GM18499 (cell line): ENCODE data around the gene C16orf54.
"Not testable (repeated sequence)": the region's sequence is repeated elsewhere in the genome, so short reads cannot be mapped to it uniquely, and the experiment has no call there.

Experiments
- ATAC-seq: cut with Tn5 transposase; IDR thresholded peaks from one replicate; pipeline ENCODE4 v1.9.1; 2021; ENCODE audit warnings: moderate number of reproducible peaks; ENCODE audit not compliant: insufficient read depth, unreplicated experiment

C16orf54 gene

DNA sequence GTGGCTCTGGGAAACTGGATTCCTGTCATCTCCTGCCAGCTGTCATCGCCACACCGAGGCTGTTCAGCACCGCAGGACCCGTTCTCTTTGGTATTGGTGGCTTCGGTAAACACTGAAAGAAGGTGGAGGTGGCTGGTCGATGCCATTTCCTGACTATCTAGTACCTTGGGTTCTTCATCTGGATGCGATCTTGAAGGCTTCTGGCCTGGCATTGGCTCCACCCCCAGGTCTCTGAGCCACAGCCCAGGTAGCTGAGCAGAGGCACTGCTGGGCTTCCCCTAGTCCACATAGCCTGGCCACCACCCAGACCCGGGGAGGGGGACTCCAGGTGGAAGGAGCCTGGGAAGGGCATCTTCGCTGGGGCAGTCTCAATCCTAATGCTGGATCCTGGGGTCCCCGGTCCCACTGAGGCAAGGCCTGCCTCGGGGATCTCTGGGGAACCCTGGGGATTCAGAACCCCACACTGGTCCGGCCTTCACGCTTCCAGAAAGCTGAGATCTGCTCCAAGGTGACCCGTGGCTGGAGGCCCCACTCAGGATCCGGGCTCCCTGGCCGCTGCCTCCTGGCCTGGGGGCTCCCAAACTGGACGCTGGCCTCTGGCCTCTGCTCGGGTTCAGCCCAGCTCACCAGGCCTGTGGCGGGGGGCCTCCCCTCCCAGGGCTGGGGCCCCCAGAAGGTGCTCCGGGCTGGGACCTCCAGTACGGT lies 1.8 kb downstream of the C16orf54 start:
- no peak for ATAC-seq

DNA sequence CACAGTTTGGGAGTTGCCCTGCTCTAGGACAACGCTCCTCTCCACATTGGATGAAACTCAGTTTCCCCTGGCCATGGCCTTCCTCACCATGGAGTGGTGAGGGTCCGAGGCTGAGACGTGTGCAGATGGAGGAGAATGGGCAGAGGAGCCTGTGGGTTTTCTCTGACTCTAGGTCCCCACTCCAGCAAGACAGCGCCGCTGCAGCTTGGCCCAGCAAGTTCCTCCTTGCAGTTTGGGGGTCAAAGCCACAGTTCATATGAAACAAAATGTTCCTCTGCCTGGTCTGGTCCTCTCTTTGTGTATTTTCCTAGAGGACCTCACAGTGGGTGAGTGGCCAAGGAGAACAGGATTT lies 2.3 kb downstream of the C16orf54 start:
- ATAC-seq: no peak

DNA sequence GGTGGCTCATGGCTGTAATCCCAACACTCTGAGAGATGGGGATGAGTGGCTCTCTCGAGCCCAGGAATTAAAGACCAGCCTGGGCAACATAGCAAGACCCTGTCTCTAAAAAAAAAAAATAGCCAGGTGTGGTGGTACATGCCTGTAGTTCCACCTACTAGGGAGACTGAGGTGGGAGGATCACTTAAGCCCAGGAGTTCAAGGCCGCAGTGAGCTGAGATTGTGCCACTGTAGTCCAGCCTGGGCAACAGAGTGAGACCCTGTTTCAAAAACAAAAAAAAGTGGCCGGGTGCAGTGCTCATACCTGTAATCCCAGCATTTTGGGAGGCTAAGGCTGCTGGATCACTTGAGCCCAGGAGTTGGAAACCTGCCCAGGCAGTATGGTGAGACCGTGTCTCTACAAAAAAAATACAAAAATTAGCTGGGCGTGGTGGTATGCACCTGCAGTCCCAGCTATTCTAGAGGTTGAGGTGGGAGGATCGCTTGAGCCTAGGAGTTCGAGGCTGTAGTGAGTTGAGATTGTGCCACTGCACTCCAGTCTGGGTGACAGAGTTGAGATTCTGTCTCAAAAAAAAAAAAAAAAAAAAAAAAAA lies 3.0 kb downstream of the C16orf54 start:
- no peak for ATAC-seq

DNA sequence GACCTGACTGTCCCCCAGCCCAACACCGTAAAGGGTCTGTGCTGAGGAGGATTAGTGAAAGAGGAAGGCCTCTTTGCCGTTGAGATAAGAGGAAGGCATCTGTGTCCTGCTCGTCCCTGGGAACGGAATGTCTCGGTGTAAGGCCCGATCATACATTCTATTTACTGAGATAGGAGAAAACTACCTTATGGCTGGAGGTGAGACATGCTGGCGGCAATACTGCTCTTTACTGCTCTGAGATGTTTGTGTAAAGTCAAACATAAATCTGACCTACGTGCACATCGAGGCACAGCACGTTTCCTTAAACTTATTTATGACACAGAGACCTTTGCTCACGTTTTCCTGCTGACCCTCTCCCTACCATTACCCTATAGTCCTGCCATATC lies 5.2 kb downstream of the C16orf54 start:
- not testable (repeated sequence) for ATAC-seq

DNA sequence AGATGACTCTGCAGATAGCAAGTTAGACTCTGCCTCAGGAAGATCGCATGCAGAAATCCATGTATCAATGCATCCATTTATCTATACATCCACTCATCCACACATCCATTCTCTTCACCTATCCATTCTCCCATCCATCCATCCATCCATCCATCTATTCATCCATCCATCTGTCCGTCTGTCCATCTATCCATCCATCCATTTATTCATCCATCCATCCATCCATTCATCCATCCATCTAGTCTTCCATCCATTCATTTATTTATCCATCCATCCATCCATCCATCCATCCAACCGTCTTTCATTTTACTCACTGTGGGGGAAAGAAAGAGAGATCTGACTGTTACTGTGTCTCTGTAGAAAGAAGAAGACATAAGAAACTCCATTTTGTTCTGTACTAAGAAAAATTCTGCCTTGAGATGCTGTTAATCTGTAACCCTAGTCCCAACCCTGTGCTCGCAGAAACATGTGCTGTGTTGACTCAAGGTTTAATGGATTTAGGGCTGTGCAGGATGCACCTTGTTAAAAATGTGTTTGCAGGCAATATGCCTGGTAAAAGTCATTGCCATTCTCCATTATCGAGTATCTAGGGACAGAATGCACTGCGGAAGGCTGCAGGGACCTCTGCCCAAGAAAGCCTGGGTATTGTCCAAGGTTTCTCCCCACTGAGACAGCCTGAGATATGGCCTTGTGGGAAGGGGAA lies 5.7 kb downstream of the C16orf54 start:
- not testable (repeated sequence) for ATAC-seq

DNA sequence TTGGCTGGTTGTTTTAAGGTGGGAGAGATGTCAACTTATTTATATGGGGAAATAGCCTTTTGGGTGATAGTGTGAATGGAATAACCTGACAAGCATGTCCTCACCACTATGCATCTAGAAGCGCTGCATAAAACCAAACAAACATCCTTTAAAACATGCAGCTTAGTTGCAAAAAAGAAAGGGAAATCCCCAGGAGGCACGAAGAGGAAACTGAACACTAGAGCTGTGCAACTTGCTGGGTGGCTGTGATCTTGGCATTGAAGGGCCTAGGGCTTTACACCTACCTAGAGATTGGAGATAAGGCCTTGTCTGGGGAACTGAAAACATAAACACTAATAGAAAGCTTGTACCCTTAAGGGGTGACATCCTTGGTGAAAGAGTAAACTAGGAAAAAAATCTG lies 7.3 kb downstream of the C16orf54 start:
- no peak for ATAC-seq

DNA sequence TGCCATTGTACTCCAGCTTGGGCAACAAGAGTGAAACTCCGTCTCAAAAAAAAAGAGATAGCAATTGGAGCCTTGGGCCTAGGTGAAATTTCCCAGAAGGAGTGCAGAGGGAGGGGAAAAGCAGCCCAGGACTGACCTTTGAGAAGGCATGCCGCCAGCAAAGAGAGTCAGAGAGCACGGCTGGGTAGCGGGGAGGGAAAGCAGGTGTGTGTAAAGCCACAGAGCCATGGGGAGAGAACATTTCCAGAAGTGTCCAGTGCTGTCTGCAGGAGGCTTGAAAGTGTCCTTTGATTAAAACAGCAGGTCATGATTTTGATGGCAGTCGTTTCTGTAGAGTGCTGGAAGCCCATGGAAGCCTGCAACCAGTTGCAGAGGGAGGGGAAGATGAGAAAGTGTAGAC lies 8.1 kb downstream of the C16orf54 start:
- ATAC-seq: no peak

DNA sequence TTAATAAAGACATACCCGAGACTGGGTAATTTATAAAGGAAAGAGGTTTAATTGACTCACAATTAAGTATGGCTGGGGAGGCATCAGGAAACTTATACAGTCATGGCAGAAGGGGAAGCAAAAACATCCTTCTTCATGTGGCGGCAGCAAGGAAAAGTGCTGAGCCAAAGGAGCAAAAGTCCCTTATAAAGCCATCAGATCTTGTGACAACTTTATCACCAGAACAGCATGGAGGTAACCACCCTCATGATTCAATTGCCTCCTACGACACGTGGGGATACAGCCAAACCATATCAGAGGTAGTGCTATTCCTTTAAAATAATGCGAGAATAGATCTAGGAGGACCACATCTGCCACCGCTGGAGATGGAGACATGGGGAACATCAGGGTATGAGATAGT lies 9.0 kb downstream of the C16orf54 start:
- no peak for ATAC-seq

DNA sequence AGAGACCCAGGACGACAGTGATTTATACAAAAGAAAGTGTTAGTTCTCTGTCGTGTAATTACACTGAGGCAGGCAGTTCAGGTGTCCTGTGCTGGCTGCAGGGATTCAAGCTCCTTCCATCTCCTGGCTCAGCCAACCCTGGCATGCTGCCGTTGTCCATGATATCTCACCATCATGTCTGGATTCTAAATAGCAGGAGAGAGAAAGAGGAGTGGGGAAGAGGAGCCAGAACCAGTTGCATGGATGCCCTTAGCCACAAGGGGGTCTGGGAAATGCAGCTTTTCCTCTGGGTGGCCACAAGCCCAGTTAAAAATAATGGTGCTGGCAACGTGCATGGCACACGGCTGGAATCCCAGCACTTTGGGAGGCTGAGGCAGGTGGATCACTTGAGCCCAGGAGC lies 9.7 kb downstream of the C16orf54 start:
- no peak for ATAC-seq

DNA sequence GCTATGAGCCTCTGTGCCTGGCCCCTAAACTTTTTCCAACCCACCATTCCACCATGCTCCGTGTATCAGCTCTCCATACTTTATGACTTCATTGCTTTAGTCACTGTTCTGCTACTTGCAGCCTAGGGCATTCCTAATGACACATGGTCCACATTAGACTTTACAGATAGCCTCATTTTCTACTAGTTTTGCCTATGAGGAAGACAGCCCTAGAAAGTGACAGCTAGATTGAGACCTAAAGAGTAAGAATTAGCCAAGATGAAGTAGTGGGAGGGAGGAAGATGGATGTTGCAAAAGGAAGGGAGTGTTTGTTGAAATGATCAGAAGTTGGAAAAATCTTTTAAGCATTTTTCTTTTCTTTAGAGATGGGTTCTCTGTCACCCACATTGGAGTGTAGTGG lies 11.0 kb downstream of the C16orf54 start:
- ATAC-seq: no peak

DNA sequence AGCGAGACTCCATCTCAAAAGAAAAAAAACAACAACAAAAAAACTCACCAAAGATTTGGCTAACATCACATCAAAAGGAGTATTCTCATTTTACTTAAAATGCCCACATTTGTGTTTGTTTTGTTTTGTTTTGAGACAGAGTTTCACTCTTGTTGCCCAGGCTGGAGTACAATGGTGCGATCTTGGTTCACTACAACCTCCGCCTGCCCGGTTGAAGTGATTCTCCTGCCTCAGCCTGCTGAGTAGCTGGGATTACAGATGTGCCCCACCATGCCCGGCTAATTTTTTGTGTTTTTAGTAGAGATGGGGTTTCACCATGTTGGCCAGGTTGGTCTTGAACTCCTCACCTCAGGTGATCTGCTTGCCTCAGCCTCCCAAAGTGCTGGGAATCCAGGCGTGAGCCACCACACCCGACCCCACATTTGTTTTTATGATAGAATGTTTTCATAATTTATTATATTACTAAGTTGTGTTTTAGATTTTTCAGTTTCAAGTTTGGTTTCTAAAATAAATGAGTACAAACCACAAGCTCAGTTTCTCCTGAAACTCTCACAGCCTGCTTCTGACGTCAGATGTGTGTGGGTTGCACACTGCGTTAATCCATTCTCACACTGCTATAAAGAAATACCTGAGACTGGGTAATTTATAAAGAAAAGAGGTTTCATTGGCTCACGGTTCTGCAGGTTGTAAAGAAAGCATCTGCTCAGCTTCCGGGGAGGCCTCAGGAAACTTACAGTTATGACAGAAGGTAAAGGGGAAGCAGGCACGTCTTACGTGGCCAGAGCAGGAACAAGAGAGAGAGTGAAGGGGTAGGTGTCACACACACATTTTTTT lies 13.8 kb downstream of the C16orf54 start:
- peak; percentile 43 for ATAC-seq

DNA sequence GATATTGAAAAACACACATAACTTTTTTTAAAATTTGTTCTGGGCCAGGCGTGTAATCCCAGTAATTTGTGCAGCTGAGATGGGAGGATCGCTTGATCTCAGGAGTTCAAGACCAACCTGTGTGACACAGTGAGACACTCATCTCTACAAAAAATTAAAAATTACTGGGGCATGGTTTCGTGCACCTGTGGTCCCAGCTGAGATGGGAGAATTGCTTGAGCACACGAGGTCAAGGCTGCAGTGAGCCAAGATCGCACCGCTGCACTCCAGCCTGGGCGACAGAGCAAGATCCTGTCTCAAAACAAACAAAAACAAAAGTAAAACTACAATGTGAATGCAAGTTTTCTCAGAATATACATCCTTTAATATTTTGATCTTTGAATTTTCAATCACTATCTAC lies 15.1 kb downstream of the C16orf54 start:
- no peak for ATAC-seq

DNA sequence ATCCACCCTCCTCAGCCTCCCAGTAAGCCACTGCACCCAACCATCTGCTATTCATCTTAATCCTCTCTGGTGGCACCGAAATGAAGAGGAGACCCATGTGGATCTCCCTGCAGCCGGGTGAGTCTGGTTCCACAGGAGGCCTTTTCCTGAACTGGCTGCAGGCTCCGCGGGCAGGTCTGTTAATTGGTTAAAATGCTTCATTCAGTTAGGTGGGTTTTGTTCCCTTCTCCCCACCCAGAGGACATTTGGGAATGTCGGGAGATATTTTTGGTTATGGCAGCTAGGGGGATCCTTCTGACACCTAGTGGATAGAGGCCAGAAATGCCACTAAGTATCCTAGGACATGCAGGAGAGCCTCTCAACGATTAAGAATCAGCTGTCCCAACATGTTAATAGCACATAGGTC lies 16.7 kb downstream of the C16orf54 start:
- no peak for ATAC-seq

DNA sequence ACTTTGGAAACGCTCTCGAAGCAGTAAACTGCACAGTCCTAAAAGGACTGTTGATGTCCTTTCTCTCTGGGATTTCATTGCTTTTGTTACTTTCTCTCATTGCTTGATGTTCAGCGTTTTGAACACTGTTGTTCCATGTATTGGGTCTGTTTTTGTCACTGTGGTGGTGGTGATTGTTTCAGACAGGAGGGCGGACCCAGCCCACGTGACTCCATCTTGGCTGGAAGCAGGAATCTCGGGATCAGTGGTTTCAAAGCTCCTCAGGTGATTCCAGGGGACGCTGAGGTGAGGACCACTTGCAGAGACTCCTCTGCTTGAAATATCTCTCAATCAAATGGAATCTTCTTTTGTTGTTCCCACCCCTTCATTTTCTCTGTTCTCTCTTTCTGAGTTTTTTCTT lies 18.3 kb downstream of the C16orf54 start:
- no peak for ATAC-seq

DNA sequence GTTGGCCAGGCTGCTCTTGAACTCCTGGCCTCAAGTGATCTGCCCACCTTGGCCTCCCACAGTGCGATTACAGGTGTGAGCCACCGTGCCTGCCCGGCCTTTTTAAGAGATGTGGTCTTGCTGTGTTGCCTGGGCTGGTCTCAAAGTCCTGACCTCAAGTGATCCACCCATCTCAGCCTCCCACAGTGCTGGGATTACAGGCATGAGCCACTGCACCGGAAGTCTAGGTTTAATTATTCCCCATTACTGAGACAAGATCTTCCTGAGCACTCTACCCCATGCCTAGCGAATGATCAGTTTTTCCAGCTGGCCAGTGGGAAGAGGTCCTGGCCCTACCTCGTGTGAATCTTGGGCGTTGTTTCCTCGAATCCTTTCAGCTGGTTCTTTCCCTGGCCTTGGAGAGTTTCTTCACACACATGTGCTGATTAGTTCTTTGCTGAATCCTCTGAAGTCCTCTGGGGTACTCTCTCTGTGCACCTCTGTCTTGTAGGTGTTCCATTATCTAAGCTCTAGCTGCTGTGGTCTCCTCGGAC lies 18.9 kb downstream of the C16orf54 start:
- no peak for ATAC-seq

DNA sequence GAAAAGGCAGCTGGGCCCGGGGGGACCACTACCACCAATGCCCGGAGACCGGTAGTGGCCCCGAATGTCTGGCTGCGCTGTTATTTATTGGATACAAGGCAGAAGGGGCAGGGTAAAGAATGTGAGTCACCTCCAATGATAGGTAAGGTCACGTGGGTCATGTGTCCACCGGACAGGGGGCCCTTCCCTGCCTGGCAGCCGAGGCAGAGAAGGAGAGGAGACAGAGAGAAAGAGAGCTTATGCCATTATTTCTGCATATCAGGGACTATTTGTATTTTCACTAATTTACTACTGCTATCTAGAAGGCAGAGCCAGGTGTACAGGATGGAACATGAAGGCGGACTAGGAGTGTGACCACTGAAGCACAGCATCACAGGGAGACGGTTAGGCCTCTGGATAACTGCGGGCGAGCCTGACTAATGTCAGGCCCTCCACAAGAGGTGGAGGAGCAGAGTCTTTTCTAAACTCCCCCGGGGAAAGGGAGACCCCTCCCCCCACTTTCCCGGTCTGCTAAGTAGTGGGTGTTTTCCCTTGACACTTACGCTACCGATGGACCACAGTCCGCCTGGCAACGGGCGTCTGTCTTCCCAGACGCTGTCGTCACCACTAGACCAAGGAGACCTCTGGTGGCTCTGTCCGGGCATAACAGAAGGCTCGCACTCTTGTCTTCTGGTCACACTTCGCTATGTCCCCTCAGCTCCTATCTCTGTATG lies 24.5 kb downstream of the C16orf54 start:
- not testable (repeated sequence) for ATAC-seq

DNA sequence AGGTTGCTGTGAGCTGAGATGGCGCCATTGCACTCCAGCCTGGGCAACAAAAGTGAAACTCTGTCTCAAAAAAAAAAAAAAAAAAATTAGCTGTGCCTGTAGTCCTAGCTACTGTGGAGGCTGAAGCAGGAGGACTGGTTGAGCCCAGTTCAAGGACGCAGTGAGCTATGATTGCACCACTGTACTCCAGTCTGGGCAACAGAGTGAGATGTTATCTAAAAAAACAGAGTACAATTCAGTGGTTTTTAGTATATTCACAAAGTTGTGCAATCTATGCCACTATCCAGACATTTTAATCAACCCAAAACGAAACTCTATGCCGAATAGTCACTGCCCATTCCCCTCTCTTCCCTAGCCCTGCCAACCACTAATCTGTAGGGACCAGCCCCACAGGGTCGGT lies 25.1 kb downstream of the C16orf54 start:
- no peak for ATAC-seq

DNA sequence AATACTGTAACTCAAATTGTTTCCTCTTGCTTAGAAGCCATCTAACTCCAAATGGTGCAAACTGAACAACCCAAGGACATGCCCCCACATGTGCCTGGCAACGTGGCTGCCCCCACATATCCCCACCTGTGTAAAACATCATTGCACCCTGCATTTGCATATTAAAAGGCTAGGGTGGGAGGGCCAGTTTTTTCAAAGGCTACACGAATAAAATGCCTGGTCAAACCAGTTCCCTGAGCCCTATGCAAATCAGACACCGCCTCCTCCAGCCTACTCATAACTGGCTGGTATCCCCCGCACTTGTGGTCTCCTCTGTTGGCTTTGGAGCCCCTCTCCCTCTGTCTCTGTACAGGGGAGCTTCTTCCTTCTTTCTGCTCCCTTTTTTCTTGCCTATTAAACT lies 26.7 kb downstream of the C16orf54 start:
- no peak for ATAC-seq

DNA sequence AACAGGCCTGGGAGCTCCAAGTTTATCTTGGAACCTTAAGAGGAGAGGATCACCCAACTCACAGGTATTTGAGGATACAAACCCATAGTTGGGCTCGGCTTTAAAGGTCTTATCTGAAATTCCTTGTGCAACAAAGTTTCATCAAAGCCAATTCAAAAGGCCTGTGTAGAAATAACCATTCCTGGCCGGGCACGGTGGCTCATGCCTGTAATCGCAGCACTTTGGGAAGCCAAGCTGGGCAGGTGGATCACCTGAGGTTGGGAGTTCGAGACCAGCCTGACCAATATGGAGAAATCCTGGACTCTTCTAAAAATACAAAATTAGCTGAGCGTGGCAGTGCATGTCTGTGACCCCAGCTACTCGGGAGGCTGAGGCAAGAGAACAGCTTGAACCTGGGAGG lies 28.7 kb downstream of the C16orf54 start:
- ATAC-seq: no peak

DNA sequence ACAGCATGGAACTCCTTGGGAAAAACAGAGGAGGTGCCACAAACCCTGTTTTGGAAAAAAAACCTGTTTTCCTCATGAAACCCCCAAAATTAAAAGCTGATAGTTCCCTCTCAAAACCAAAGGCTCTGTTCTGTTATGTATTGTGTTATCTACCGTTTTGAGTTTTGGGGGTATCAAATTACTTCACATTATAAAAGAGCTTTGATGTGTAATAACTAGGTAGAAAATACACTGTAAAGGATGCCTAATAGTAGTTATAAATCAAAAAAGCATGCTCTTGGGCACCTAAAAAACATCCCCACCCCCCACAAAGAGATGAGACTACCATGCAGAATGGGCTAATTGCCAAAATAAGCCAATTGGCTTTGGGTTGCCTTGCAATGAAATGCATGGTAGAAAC lies 30.8 kb downstream of the C16orf54 start:
- no peak for ATAC-seq
